ENCODE results near the gene IL24.

DNA sequence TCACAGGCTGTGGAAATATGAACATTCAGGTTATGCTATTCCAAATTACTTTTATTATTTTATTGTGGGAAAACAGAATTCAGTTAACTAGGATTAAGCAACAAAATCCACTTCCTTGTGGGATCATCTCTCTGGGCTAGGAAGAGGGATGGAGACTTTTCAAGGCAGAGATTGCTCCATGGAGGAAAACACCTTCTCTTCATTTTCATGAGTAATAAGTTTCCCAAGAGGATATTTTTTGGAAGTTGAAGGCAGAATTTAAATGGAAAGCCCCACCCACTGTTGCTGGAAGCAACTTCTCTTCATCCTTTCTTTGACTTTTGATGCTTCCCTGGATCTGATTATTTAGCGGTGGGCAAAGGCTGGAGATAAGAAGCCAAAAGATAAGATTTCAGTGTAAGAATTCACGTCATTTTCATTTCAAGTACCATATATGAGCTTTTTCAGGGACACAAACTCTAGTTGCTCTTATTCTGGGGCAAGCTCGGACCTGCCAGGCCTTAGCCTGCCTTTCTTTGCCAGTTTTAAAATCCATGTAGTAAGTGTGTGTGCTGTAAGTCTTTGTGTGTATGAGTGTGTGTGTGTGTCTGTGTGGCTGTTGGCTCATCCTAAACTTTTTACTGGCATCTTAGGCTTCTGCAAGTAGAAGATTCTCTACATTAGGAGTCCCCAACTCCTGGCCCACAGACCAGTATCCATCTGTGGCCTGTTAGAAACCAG is 11.7 kb upstream of the IL24 start:
- TF ChIP-seq POLR2A (IDR thresholded peaks at IDR 0.05; ENCODE audit: low read length) (no peak), GATA1 (IDR thresholded peaks at IDR 0.05; ENCODE audit: low read depth, low read length) (no peak)

All from erythroblast (primary cell).